ENCODE data around the gene DSCAML1.

DNA sequence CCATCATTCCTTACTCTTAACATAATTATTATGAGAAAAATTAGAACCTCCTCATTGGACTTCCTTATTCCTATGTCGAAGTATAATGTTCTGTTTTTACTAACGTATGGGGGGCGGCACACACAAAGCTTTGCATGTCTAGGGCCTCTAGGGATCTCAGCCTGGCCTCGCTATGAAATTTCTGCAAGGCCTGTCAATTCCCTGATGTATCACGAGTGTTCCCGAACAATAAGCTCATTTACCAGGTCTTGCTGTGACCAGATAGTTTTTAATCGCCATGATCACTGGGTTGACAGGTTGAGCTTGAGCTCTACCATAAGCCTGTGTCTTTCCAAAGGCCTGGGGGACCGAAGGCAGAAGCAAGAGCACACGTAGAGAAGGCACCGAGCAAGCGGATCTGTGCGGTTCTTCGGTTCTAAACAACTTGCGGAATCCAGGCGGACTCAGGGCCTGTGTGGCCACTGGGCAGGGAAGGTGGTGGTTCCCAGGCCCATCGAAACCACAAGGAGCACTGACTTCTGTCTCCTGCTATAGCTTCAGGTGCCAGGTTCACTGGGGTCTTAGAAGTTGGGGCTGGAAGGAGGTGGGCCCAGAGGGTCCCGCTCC lies 37.9 kb upstream of the DSCAML1 start:
- TF ChIP-seq MTA3 (IDR thresholded peaks at IDR 0.05; ENCODE audit: borderline replicate concordance, low read length) (no peak), SMC3 (IDR thresholded peaks at IDR 0.05; ENCODE audit: borderline replicate concordance, low read length) (no peak), ESRRA (IDR thresholded peaks at IDR 0.05; ENCODE audit: low read length) (no peak), RCOR1 (conservative IDR thresholded peaks at IDR 0.05; ENCODE audit: low read depth, low read length) (no peak), PML (IDR thresholded peaks at IDR 0.05; ENCODE audit: low read length) (no peak), SRF (IDR thresholded peaks at IDR 0.05; ENCODE audit: low read depth in 2 of 2, low read length in 2 of 2) (no peak), TBL1XR1 (IDR thresholded peaks at IDR 0.05; ENCODE audit: low read depth, low read length) (no peak), FOXK2 (IDR thresholded peaks at IDR 0.05) (no peak), EP300 (IDR thresholded peaks at IDR 0.05; ENCODE audit: borderline replicate concordance in 1 of 2, control insufficient read depth in 1 of 2, low read depth in 2 of 2, low read length in 2 of 2) (no peak), POLR2A (IDR thresholded peaks at IDR 0.05; ENCODE audit: low read depth, low read length) (no peak)
- TF ChIP-seq, protein P1, sequence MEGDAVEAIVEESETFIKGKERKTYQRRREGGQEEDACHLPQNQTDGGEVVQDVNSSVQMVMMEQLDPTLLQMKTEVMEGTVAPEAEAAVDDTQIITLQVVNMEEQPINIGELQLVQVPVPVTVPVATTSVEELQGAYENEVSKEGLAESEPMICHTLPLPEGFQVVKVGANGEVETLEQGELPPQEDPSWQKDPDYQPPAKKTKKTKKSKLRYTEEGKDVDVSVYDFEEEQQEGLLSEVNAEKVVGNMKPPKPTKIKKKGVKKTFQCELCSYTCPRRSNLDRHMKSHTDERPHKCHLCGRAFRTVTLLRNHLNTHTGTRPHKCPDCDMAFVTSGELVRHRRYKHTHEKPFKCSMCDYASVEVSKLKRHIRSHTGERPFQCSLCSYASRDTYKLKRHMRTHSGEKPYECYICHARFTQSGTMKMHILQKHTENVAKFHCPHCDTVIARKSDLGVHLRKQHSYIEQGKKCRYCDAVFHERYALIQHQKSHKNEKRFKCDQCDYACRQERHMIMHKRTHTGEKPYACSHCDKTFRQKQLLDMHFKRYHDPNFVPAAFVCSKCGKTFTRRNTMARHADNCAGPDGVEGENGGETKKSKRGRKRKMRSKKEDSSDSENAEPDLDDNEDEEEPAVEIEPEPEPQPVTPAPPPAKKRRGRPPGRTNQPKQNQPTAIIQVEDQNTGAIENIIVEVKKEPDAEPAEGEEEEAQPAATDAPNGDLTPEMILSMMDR (IDR thresholded peaks at IDR 0.05 in 2 of 3, conservative IDR thresholded peaks at IDR 0.05 in 1 of 3; ENCODE audit: control insufficient read depth in 2 of 3, extremely low read depth in 1 of 3, insufficient read depth in 1 of 3, low read depth in 3 of 3, low read length in 3 of 3), result no peak
- TF ChIP-seq, protein P2, sequence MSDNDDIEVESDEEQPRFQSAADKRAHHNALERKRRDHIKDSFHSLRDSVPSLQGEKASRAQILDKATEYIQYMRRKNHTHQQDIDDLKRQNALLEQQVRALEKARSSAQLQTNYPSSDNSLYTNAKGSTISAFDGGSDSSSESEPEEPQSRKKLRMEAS (IDR thresholded peaks at IDR 0.05; ENCODE audit: low read depth, low read length), result no peak
- TF ChIP-seq, protein P3, sequence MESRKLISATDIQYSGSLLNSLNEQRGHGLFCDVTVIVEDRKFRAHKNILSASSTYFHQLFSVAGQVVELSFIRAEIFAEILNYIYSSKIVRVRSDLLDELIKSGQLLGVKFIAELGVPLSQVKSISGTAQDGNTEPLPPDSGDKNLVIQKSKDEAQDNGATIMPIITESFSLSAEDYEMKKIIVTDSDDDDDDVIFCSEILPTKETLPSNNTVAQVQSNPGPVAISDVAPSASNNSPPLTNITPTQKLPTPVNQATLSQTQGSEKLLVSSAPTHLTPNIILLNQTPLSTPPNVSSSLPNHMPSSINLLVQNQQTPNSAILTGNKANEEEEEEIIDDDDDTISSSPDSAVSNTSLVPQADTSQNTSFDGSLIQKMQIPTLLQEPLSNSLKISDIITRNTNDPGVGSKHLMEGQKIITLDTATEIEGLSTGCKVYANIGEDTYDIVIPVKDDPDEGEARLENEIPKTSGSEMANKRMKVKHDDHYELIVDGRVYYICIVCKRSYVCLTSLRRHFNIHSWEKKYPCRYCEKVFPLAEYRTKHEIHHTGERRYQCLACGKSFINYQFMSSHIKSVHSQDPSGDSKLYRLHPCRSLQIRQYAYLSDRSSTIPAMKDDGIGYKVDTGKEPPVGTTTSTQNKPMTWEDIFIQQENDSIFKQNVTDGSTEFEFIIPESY (IDR thresholded peaks at IDR 0.05), result no peak

All from GM12878 (cell line).